Ramos (cell line): ENCODE results near the gene NOS1AP.
"Not testable (repeated sequence)": the region's sequence is repeated elsewhere in the genome, so short reads cannot be mapped to it uniquely, and the experiment has no call there.

Experiments used
- in situ Hi-C: fragments of 300-500 bp; cut with MboI; formaldehyde crosslinking; loops from one replicate; pipeline ENCODE4 v1.14.3; 2022; ENCODE audit warnings: low sequenced_read_pairs; ENCODE audit not compliant: unreplicated experiment

Gene NOS1AP

DNA sequence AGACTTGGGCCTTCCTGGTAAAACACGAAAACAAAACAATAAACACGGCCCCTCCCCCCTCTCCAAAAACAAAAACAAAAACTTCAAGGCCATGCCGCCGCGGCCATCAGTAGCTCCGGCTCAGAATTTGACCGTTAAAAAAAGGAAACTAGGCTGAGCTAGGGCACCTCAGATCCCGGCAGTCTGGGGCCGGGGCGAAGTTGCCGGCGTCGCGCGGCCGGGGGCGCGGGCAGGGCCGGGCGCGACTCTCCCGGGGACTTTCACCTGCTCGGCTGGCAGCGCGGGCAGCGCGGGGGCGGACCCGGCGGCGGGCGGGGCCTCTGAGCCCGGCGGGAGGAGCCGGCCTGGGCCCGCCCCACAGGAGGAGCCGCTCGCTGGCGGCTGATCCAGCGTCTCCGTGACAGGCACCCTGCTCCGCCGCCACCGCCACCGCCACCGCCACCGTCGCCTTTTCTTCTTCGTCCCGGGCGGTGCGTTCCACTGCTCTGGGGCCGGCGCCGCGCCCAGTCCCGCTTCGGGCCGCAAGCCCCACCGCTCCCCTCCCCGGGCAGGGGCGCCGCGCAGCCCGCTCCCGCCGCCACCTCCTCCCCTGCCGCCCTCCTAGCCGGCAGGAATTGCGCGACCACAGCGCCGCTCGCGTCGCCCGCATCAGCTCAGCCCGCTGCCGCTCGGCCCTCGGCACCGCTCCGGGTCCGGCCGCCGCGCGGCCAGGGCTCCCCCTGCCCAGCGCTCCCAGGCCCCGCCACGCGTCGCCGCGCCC is at the start of gene NOS1AP:
TSS of gene NOS1AP (plus strand) at position 358 of the 760 bp plus-strand sequence. CDS start 487 bp downstream, outside the sequence.
- in situ Hi-C loops: no loop called here

DNA sequence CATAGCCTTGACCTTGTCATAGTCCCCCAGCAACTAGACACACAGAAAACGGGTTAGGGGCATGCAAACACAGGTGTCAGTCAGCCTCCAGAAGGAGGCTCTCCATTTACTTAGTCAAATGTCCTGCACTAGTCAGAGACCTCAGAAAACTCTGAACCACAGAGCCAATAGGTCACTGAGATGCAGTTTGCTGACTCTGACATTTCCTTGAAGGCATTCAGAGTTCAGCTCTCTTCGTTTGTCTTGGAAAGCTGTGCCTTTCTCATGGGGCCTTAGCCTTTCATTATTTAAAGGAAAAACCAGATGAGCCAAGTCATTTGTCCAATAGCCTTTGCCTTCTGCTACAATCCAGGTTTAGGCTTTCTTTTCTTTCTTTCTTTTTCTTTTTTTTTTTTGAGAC is 49.3 kb upstream of the NOS1AP start:
- in situ Hi-C loops: no loop called here

- in situ Hi-C loops: no loop called here
Observed at GRCh38 chr1:162021124-162021523, 48.4 kb upstream of the NOS1AP start.

DNA sequence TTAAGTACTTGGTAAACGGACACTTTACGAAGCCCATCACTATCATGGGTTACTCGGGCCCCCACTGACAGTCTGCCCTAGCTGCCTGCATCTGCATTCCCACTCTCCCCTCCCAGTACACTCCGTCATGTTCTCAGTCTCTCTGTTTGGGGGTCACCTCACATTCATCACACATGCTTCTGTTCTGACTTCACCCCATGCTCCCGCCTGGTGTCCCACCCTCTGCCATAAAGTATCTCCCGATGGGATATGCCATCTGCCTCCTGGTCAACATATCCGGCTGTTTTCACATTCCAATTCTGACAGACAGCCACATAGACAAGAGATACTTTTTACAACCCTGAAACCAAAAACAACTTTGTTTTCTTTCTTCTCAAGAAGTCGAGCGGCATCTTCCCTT is 46.9 kb upstream of the NOS1AP start:
- in situ Hi-C loops: no loop called here

DNA sequence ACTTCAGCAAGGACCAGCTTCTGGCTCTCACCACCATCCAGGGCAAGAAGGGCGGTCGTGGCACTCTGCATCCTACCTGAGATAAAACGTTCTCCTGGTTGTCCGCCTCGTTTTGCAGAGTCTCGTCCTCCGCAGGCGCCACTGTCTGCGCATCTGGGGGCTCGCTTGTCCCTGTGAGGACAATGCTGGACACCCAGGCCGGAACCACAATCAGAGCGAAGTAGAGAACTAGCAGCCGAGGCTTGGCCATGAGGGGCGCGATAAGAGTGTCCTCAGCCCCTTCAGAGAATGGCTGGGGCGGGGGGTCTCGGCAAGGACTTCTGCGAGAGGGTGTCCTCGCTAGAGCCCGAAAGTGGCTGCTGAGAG is 46.3 kb upstream of the NOS1AP start:
- in situ Hi-C loops: no loop called here

GRCh38 chr1:162023547-162024501 is 45.7 kb upstream of the NOS1AP start, which contains the start of gene OLFML2B:
Gene OLFML2B, minus strand, starts transcription at chr1:162023869. Its CDS starts 439 bp downstream, at chr1:162023430.
- in situ Hi-C loops: no loop called here

- in situ Hi-C loops: no loop called here
Observed at GRCh38 chr1:162025541-162025940, 44.0 kb upstream of the NOS1AP start.

DNA sequence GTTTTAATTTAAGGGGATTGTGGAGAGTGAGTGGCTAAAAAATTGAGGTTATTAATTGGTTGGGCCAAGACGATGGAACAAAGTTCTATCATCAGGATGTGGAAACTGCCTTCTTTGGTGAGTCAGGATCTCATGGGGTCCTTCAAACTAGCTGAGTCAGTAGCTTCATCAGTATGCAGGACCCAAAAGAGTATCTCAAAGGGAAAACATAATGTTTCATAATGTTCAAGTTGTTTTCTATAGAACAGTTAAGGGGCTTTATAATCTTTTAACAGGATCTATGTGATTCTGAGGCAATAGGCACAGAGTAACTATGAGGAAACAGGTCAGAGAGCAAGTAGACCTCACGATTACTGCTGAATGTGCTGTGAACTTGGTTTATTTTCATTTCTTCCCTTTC is 42.6 kb upstream of the NOS1AP start:
- in situ Hi-C loops: no loop called here

DNA sequence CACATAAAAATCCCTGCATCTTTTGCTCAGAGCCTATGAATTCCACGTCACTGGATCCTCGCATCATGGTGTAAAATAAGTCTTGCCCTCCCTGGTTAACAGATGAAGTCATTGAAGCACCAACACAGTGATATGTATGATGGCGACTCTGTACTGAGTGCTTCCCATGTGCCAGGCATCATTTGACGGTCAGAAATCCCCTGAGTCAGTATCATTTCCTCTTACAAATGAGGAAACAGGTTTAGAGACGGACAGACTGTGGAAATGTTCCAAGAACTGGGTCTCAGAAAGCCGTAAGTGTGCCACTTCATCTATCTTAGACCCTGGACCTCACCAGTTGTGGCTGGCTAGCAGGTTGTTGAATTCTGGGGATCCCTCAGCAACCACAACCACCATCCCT is 40.8 kb upstream of the NOS1AP start:
- in situ Hi-C loops: no loop called here

- in situ Hi-C loops: no loop called here
Observed at GRCh38 chr1:162029157-162029556, 40.3 kb upstream of the NOS1AP start.

DNA sequence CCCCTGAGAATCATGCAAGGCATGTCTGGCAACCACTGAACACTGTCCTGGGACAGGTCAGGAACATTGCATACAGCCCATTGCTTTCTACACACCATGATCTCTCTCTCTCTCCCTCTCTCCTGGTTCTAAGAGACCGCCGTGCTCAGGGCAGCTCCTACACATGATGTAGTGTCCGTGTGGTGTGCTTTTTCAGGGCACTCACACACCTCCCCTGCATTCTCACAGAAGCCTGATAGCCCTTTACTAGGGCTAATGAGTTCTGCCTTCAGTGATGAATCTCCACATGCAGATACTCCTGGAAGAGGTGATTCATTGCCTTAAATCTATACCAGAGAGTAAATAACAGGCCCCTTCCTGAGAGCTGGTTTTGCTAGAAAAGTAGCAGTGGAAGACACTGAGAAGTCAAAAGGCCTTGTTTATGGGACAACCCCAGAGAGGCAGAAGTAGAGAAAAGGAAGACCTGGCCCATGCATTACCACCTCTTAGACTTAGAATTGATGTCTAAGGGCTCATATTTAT is 38.7 kb upstream of the NOS1AP start:
- in situ Hi-C loops: no loop called here

DNA sequence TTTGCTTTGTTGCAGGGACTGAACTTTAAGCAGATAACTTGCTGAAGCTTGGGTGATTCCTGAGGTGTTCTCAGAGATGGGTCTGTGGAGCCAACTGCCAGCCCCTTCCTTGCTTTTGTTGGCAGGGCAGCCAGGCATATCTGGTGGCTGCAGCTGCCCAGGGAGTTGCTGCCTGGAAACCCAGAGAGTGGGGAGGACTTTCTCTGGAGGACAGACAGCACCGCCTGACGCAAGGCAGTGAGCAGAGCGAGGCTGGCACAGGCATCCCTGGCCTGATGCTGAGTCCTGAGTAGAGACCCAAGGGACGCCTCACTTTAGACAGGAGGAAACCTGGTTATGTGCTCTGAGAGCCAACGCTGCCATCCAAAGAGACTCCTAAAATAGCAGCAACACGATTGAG is 36.1 kb upstream of the NOS1AP start:
- in situ Hi-C loops: no loop called here

DNA sequence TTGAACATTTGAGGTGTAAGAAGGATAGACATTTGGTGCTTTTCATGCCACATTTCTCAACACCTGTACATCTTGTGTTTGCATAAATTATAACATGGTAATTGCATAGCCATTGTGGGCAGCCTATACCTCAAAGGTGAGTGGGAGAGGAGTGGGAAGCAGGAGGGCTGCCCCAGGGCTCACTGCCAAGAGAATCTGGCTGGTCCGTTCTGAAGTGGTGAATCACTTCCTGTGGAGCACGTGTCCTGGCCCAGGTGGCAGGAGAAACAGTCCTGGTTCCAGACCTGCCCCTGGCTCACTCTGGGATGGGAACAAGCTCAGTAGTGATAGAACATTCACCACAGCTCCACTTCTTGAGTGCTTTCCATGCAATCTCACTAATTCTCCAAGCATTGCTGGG is 34.2 kb upstream of the NOS1AP start:
- in situ Hi-C loops: no loop called here

GRCh38 chr1:162036163-162036562 is 33.3 kb upstream of the NOS1AP start:
- in situ Hi-C loops: no loop called here

- in situ Hi-C loops: no loop called here
Observed at GRCh38 chr1:162038624-162039023, 30.9 kb upstream of the NOS1AP start.

GRCh38 chr1:162040001-162040400 is 29.5 kb upstream of the NOS1AP start:
- in situ Hi-C loops: no loop called here

DNA sequence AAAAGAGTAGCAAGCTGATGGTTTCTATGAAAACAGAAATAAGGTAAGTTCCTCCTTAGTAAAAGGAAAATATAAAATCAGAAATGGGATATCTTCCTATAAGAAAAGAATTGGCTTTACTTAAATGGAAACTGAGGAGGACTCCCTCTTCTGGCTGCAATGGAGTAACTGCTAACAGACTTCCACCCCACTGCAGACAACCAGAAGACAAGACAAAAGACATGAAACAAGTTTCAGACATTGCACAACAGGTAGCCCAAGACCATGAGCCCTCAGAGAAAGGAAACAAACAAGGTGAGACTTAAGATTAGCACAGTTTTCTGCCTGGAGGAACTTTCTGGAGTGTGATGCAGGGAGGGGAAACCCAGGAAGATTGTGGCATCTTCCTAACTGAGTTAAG is 28.8 kb upstream of the NOS1AP start:
- in situ Hi-C loops: no loop called here

DNA sequence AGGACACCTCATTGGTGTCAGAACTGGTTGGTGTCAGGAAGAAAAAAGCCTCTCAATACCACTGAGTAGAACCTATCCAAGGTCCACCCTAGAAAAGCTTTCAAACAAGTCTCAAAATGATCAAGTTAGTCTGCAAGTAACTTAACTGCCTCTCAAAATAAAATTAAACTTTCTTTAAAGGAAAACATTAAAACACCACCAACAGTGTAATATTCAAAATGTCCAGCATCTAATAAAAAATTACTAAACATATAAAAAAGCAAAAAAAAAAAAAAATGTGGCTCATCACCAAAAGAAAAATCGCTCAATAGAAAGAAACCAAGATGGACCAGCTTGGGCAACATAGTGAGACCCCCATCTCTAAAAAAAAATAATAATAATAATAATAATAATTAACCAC is 27.1 kb upstream of the NOS1AP start:
- in situ Hi-C loops: no loop called here

DNA sequence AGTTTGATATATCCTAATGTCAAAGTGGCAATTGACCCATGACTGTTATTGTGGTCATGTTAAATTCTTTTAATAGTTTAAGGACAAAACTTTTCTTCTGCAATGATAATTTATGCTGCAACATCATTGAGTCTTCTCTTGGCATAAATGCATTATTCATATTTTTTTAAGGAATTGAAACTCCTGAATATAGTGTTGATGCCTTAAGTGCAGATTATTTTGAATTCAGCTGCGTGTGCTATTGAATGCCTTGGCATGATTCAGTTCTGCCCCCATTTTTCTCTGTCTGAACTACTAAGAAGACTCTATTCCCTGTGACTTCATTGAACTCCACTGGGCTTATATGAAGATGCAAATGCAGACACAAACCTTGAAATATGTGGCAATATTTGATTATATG is 22.6 kb upstream of the NOS1AP start:
- in situ Hi-C loops: no loop called here

GRCh38 chr1:162053949-162054348 is 15.5 kb upstream of the NOS1AP start:
- in situ Hi-C loops: not testable (repeated sequence)

DNA sequence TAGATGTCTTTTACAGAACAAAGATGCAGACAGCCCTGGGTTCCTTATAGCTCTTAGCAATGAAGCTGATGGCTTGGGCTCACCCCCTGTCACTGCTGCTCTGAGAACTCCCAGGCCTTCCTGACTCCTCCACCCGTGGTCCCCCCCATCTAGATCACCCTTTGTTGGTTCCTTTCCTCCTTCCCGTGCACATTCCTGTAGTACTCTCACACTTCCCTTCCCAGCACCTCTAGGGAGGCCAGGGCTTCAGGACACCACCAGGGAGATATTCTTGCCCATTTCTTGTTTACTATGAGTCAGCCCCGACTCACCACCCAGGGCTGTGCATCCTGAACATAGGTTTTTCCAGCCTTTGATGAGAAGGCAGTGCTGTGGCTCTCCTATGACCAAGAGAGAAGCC is 14.4 kb upstream of the NOS1AP start:
- in situ Hi-C loops: no loop called here
